ENCODE data around the gene SHC1.
A peak's percentile ranks its signal among the peaks of the same experiment; 100 is the strongest.

Gene SHC1

DNA sequence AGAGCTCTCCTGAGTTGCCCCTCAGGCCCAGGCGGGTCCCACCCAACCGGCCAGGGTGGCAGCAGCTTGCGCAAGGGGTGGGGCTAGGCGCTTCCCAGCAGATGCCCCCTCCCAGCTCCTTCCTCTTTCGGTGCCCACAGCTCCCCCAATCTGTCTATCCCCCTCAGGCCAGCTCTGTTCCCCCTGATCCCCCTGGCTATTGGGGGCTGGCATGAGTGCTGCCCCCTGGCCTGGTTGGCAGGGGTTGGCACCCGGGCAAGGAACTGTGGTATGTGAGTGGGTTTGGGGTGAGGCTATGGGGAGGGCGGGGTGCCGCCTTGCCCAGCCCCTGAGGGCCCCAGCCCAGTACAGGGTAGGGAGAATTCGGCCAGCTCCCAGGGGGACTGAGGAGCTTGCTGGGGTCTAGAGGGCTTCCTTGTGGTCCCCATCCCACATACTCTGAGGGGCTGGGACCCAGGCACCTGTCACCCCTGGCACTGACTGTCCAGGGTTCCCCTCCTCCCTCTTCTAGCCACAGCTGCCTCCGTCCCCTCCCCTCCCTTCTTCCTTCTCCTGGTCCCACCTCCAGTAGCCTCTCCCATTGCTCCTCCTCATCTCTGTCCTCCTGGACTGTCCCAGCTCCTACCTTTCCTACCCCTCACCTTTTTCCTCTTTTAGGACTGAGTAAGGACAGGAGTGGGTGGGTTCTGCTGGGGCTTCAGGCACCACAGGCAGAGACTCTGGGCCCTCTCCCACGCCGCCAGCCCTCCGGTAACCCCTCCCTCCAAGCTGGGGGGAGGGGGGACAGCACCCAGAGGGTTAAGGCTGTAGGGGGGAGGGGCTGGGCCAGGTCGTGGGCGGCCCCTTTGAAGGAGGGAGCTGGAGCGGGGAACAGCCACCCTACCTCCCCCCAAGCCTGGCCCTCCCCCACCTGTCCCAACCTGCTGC, 37.7 kb upstream of the SHC1 start:
- no peak for DNase-seq (ENCODE audit: low spot score)

DNA sequence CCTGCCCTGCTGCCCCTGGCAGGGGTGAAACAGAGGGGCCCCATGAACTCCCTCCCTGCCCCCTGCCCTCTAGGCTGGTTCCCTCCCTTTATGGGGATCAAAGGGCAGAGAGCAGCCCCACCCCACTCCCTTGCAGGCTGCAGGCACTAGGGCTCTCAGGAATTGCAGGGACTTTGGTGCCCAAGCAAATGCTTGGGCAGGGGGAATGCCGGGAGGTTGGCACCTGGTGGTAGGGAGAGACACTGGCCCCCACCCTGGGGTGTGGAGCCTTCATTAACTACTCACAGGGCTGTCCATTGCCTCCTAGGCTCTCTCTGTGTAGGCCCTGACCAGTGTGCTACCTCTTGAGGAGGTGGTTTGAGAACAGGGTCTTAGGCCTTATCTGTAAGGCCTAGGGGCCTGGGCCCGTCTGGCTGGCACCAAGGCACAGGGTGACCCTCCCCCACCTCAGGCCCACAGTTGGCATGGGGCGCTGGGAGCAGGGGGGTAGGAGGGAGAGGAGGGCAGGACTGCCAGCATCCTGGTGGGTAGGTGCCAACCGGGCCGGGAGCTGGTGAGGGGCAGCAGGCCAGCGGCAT, 36.8 kb upstream of the SHC1 start:
- no peak for DNase-seq (ENCODE audit: low spot score)

DNA sequence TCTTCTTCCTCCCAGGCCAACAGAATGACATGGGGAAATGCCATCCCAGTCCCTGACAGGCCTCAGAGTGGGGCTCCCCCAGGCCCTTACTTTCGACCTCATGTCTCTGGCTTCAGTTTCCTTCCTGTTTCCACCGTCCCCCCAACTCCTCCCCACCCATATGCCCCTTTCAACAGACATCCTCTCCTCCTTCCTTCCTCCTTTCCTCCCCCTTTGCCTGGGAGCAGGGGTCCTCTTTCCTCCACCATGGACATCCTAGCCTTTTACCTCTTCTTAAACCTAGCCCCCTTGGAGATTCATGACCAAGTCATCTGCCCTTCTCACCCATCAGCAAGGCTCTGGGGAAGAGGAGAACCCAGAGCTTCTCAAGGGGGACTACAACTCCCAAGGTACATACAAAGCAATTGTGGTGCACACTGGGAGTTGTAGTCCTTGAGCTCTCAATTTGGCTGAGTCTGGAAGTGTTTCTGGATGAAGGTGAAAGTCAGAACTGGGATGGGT, 36.1 kb upstream of the SHC1 start:
- DNase-seq (ENCODE audit: low spot score): no peak

DNA sequence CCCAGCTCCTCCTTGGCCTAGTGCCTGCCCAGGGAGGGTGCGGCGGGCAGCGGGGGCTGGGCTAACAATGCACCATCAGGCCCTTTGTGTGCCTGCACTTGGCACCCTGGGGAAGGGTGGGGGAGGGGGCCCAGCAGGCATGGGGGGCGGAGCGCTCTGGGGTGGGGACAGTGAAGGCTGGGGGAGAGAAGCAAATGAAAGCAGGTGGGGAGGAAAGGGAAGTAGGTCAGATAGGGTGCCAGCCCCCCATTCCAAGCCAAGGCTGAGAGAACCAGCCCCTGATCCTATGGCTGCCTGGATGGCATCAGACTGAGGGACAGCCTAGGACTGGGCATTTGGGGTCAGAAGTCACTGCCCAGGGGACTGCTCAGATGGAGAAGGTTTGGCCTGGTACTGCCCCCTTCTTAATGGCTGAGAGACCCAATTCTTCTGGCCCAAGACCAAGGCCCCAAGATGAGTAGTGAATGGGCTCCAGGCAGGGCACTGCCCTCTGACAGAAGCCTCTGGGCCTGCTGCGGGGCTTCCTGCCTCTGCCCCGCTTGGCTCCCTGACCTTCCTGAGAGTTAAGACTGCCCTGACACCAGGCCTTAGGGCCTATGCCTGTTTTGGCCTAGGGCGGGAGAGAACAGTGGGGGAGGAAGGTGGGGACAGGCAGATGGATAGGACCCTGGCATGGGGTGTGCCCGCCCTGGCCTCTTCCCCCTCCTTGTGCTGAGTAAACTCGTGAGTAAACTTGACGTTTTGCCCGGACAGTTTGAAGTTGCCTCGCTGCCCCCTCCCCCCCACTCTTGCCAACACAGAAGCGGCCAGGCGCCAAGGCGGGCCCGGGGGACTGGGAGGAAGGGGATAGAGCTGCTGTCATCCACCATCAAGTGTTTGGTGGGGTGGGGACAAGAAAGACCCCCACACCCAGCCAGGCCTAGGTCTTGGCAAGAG, 34.8 kb upstream of the SHC1 start:
- peak; percentile 44 for DNase-seq (ENCODE audit: low spot score)

DNA sequence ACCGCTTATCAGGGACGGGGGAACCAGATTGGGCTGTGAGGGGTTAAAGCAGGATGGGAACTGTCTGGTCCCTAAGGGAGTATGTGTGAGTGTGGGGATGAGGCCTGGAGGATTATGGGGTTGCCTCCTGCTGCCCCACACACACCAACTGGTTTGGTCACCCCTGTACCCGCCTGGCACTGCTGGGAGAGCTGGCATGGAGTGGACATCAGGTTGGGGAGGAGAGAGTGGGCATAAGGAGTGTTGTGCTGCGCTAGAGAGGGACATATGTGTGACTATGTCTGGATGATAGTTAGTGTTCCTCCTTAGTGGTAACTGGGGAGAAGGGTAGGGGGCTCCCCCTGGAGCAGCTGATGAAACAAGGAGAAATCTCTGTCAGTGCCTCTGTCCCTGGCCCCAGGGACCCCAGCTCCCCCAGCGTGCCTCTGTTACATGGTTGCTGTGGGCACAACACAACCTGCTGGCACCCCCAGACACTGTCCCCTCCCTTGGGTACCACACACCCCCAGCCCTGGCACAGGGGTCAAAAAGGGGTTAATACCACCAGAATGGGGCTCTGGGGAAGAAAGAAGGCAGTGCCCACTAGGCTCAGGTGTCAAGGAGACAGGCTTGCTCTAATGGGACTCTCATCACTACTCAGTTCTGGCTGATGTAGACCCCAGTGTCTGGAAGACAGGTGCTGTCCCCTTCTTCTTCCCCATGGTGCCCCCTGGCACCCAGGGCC, 34.0 kb upstream of the SHC1 start:
- no peak for DNase-seq (ENCODE audit: low spot score)

DNA sequence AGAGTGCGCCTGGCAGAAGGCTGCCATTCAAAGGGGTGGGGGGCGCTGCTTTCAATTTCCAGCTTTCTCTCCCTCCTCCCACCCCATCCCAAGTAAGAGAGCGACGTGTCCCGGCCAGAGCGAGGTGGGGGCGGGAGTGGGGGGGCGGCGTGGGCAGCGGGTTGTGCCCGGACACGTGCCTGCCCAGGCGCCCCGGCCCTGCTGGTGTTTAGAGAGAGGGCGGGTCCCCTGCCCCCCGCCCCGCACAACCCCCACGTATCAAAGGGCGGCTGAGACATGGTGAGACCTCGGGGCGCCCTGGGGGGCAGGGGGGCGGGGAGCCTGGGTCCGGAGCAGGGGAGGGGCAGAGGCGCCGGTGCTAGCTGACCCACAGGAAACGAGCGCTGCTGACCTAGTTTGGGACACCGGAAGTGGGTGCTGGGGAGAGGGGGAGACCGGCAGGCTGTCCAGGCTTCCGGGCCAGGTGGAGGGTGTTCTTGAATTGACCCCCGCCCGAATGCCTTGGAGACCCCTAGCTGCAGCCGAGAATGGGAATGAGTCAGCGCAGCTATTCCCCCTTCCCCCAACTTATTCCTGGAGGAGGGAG, 33.3 kb upstream of the SHC1 start:
- DNase-seq (ENCODE audit: low spot score): peak; percentile 82

DNA sequence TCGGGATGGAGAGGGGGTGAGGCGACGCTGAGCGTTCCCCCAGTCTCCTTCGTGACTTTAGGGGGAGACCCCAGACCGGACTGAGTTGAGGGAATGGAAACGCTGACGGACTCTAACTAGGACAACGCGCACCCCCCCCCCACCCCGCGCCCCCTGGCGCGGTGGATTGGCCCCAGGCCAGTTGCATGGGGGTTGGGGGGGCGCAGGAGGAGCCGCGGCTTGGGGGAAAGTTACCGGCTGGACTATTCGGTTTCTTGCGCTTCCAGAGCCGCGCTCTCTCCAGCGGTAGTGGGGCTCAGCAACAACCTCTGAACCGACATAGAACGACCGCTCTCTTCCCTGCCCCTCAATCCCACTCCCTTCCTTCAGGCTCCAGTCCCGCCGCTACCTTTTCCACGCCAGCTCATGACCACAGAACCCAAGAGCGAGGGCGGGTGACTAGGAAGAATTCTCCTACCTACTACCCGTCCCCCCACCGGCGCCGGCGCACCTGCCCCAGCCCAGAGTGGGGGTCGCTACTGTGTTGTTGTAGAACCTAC, 32.7 kb upstream of the SHC1 start:
- DNase-seq (ENCODE audit: low spot score): no peak

DNA sequence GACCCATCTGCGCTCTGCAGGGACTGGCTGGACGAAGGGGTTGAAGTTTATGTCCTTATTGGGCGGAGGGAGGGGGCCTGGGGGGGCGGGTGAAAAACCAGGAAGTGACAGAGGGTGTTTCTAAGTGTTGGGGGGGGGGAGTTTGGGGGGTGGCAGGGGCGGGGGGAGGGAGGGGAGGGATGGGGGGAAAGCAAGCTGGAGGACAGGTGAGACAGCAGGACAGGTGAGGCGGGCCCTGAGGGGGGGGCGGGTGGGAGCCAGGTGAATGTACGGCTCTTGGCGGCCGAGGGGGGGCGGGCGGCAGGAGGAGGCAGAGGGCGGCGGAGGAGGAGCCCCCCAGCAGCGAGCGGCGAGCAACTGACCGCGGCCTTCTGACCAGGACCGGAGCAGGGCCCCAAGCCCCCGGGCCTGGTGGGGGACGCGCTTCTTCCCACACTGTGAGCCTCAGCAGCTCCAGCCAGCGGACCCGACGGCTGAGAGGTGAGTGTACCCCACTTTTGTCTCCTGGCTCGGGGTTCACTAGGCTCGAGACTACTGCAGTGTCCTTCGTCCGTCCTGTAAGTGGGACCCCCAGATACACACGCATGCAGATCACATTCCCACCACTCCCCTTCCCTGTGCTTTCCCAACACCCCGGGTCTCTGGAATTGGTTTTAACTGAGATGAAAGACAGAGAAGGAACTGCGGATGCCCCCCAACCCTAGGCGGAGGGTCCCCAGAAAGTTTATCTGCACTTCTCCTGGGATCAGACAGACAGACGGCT, 32.1 kb upstream of the SHC1 start, which contains the start of gene ZBTB7B:
ZBTB7B (plus strand) TSS at position 339 of the 763 bp plus-strand sequence. CDS start 11,859 bp downstream, outside the sequence.
- DNase-seq (ENCODE audit: low spot score): peak; percentile 81

DNA sequence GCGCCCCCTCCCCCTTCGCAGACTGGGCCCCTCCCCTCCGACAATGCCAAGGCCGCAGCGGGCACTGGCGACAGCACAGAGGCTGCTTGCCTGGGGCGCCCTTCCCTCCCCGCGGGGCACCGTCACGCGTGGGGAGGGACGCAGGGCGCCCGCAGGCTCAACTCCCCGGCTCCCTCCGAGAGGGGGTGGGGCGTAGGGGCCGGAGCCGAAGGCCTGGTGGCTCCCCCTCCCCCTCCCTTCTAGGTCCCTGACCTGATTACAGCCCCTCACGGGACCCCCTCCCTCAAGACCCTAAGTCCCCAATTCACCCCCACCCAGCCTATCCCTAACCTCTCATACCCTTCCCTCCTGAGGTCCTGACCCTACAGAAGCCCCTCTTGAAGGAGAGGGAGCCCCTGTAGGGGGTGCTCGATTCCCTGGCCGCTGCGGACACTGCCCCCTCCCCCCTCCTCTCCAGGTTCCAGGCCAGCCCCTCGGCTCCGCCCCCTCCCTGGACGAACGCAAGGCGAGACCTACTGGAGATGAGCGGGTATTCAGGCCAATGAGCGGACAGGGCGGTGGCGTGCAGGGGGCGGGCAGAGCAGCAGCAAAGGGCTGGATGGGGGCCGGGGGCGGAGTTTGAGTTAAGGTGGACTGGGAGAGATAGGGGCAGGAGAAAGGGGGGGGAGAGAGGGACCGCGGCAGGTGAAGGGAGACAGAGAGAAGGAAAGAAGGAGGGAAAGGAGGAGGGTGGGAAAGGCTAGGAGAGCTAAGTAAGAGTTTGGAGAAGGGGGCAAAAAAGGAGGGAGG, 31.3 kb upstream of the SHC1 start:
- DNase-seq (ENCODE audit: low spot score): peak; percentile 100

DNA sequence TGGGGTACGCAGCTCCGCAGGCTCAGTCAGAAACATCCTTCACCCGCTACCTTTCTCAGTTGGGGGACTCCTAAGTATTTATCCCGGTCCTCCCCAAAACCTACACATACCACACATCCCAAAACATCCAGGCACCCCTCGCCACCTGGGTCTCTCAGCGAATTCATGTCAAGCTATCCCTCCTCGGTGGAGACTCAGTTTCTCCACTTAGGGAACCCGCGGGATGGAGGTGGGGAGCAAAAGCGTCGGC, 30.8 kb upstream of the SHC1 start:
- no peak for DNase-seq (ENCODE audit: low spot score)

DNA sequence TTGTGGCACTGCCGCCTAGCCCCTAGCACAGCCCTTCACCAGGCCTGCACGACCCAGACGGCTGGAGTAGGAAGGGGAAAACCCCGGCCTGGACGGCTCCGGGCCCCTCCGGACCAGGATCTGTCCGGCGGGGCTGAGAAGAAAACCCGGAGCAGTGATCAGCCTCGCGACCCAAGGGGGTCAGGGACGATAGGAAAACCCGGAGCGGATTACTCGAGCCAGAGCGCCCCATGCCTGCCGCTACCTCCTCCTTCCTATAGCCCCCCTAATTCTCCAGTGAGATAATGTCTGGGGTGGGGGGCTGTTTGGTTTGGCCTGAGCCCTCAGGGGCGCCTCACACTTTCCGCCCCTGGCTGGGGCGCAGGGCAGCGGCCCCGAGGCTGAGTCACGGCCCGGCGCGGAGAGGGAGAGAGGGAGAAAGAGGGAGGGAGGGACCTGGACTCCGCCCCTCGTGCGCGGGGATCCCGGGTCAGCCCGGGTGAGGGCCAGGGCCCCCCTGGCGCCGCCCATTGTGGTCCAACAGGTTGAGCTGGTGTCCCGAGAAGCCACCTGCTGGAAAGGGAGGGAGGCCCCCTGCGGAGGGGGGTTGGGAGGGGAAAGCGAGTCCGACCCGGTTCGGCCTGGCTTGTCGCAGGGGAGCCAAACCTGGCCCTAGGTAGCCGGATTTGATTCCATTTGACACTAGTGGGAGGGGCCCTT, 30.3 kb upstream of the SHC1 start:
- DNase-seq (ENCODE audit: low spot score): peak; percentile 89

DNA sequence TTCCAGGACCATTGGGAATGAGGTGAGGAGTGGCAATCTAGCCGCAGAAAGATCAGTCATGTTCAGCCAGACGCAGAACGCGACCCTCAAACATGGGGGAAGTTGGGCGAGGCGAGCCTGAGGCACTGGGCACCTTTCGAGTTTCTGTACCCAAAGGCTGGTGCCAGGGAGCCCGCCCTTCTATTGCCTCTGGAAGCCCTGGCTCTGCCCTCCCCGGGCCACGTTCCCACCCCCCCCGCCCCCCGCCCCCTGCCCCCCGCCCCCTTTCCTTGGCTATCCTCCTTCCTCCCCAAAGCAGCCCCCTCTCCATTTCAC, 29.8 kb upstream of the SHC1 start:
- DNase-seq (ENCODE audit: low spot score): no peak

DNA sequence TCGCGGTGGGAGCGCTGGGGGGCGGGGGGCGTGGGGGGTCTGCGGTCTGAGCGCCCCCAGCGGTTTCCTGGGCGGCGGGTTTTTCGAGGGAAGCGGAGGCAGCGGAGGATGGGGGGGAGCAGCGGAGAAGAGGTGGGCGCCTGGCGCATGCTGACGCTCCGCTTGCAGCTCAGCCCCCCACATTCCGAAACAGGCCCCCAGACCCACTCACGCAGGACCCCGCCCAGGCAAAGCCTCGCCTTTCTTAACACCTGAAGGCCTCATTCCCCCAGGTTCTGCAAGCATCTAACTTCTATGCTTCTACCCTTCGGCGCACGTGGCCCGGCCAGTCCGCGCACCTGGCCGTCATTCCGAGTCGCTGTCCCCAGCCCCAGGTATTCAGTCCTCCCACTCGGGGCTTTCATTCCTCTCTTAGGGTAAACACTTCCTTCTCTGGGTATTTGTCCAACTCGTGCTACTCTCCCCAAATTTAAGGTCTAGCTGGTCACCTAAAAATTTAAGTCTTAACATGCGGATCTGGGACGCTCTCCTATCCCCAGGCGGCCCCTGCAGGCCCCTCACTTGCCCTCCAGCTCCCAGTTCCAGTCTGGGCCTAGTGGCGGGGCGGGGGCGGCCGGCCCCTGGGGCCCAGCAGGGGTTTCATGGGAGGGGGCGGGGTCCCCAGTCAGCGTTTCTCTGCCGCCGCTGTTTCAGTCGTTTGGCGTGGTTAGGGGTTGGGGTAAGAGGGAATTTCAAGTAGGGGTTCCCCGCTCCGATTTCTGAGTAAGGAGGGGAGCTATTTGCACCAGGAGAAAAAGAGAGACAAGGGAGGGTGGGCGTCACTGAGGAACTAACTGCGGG, 29.2 kb upstream of the SHC1 start:
- DNase-seq (ENCODE audit: low spot score): no peak

DNA sequence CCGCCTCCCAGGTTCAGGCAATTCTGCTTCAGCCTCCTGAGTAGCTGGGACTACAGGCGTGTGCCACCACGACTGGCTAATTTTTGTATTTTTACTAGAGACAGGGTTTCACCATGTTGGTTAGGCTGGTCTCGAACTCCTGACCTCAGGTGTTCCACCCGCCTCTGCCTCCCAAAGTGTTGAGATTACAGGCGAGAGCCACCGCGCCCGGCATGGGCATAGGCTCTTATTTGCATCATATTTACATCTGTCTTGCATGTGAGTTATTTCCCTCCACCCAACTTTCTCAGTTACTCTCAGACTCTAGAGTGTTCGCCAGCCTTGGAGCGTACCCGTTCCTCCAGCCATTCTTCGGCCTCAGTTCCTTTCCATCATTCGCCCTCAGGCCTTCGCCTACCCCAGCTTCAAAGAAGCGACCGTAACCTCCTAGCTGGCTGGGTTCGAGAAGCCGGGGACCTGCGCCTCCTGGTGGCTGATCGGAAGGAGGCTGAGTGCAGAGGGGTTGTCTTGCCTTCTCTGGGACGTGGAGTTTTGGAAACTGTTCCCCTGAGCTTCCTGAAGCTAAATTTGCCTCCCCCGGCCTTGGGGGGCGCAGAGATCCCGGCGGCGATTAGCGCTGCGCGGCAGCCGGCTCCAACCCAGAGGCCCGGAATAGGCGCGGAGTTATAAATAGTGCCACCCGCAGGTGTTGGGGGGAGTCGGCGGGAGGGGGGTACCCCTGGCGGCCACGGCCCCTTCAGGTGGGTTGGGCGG, 28.4 kb upstream of the SHC1 start:
- peak; percentile 82 for DNase-seq (ENCODE audit: low spot score)

DNA sequence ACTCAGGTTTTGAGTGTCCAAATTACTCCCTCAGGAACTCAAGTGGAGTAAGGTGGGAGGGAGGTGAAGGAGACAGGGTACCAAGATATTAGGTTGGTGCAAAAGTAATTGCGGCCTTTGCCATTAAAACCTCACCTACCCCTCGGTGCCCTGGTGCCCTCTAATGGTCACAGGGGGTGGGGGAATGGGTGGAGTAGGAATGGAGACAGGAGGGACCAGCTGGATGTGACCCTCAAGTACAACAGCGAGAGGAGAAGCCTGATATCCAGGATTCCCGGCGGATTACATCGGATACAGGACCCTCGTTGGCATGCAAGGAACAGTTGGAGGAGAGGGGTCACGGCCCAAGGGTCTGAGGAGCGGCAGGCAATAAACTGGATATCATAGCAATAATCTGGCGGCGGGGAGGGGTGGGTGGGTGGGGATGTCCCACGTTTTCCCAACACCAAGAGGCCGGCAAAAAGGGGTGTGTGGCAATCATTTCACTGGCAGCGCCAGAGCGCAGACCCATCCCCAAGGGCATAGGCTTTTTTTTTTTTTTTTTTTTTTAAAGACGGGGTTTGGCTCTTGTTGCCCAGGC, 27.7 kb upstream of the SHC1 start:
- DNase-seq (ENCODE audit: low spot score): no peak

DNA sequence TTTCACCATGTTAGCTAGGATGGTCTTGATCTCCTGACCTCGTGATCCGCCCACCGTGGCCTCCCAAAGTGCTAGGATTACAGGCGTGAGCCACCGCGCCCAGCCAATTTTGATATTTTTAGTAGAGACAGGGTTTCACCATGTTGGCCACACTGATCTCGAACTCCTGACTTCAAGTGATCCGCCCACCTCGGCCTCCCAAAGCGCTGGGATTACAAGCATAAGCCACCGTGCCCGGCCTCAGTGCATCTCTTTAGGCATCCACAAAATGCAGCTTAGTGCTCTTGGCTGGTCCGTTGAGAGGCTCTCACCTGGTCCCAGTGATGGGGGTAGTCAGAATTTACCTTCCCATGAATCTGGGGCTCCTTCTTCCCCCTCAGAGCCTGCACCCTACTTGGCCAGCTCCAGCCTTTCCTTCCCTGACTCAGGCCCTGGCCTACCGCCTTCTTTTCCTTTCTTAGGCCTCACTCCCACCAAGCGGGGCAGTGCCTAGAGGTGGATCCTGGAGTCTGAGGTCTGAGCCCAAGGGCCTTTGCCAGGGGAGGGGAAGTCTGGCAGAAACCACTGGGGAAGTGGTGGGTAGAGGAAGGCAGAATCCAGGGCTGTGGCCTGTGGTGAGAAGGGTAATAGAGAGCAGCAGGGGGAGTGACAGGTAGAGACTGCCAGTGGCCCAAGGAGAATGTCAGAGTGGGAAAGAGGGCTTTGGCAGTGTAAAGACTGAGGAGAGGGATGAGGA, 26.6 kb upstream of the SHC1 start:
- no peak for DNase-seq (ENCODE audit: low spot score)
